GM12801 (cell line): Measurements from ENCODE around the gene DUSP10.

Experiments used
- CTCF ChIP-seq: IDR thresholded peaks from one replicate; pipeline ENCODE4 v1.5.1; 2011; ENCODE audit warnings: control low read depth; ENCODE audit not compliant: insufficient read length; ENCODE audit errors: extremely low read depth

Gene DUSP10

DNA sequence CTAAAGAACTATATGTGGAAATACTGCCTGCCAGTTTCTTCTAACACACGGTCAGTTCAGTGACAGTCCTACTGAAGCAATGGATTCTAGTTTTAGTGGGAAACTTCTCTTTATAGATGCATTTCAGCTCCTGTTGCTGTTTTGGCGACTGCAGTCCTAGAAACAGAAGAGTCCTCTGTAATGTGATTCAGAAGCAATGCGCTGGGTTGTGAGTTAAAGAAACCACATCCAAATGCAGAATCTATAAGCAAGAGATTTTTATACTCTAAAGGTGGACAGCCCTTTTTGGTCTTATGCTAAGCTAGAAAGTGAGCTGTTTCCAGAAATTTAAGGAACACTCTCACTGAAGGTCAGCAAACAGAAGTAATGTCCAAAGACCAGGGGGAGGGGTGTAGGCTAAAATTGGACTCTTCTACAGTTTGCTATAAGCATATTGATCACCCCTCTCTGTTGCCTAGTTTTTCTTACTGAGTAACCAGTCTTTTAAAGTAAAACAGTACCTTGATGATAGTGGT lies 30.8 kb downstream of the DUSP10 start:
- TF ChIP-seq CTCF: no peak

- TF ChIP-seq CTCF: no peak
These were observed 32.0 kb downstream of the DUSP10 start for GRCh38 chr1:221709854-221710253.

GRCh38 chr1:221708987-221709386 lies 32.9 kb downstream of the DUSP10 start:
- TF ChIP-seq CTCF: no peak

DNA sequence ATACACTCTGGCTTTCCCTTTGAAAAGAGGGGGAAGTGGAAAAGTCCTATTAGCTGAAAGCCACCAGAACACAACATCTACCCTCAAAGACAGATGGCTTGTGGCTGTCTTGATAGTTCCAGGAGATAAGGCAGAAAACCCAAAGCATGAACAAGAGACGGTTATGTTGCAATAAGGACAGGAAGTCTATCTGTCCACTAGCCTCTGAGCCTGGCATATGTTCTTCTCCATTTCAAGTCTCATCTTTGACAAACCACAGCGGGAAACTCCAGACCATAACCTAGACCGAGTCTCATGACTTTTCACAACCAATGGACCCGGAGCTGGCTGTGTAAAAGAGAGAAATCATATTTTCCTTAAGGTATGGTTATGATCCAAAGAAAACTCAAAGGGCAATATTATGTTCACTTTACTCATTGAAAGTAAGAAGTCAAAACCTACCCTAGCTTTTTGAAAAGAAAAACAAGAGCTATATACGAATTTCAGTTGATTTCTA lies 33.8 kb downstream of the DUSP10 start:
- TF ChIP-seq CTCF: no peak

DNA sequence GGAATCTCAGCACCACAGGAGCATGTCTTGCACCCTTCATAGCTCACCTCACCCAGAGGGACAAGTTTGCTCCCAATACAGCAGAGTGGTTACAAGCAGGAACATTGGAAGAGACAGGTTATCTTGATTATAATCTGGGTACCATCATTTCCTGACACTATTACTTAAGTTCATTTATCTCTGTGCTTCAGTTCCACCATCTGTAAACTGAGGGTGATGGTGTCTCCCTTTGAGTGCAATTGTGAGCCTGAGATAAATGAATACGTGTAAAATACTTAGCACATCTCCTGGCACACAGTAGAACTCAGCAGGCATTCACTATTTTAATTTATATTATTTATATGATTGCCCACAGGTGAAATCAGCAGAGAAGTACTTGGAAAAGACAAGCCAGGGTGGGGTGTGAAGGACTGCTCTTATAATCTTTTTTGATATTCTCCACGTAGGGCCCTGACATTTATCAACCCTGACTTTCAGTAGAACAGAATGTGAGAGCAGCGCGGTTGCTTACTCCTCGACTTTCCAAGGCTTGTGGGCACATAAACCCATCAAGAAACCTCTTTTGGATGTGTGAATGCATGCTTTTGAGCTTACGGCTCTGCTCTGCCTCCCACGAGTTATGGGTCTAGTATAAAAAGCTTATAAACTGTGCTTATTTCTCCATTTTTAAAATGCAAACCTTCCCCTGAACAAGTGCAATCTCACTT lies 34.9 kb downstream of the DUSP10 start:
- no peak for TF ChIP-seq CTCF

DNA sequence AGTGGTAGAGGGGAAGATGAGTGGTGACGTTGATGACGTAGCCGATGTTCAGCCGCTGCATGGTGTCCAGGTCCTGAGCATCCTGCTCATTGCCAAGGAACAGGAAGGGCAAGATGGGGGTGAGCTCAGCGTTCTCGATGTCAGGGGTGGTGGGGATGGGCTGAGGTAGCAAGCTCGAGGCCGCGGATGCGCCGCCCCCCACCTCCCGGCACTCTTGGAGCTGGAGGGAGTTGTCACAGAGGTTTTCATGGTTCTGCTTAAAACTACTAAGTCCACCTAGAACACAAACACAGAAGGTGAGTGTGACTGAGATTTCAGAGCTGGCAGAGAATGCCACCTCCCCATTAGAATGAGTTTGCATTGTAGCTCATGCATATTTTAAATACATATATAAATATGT lies 35.7 kb downstream of the DUSP10 start:
- no peak for TF ChIP-seq CTCF

GRCh38 chr1:221704306-221704705 lies 37.6 kb downstream of the DUSP10 start:
- no peak for TF ChIP-seq CTCF
